UCSD-AML1 (cell line): ENCODE measurements around the gene RABL3.
"Not testable (repeated sequence)": the region's sequence is repeated elsewhere in the genome, so short reads cannot be mapped to it uniquely, and the experiment has no call there.

Experiments
- DNase-seq: peaks from one replicate; lab custom pipeline; 2025; ENCODE audit not compliant: unreplicated experiment; lab: John Stamatoyannopoulos, UW

RABL3 gene

DNA sequence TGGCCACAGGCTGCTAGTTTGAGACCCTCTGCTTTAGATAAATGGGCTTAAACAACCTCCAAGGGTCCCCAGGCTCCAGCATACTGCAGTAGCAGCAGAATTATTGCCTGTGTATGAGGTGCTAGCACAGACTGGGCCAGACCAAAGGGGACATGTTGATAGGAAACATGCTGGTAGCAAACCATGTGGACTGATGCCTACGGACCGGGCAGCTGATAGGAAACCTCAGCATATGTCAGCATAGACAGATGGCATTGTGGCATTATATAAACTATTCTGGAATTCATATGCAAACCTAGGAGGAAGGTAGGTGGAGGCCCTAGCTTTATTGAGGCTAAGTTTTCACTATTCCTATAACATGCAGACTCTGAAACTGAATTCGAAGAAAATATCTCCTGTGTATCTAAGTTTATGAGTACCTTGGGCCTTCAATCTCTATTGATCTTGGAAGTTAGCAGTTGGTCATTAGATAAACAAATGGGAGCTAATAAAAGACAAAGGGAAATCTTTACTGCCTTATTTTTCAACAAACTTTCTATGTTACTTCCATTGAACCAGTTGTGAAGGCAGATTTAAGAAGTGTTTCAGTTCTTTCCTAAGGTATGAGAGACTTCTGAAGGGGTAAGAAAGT, 58.5 kb downstream of the RABL3 start:
- no peak for DNase-seq

DNA sequence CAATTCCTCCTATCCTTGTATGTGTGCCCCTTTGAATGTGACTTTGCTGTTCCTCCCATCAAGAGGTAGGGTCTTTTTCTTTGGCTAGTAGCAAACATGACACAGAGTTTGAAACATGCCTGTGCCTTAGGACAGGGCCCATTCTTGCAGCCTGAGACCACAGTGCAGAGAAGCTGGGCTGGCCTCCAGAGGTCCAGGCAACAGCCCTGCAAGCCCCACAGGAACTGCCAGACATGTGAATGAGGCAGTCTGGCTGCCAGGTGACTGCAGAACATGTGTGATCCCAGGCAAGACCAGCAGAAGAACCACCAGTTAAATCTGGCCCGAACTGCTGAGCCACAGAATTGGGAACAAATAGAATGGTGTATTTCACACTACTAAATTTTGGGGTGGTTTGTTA, 59.1 kb downstream of the RABL3 start:
- no peak for DNase-seq

DNA sequence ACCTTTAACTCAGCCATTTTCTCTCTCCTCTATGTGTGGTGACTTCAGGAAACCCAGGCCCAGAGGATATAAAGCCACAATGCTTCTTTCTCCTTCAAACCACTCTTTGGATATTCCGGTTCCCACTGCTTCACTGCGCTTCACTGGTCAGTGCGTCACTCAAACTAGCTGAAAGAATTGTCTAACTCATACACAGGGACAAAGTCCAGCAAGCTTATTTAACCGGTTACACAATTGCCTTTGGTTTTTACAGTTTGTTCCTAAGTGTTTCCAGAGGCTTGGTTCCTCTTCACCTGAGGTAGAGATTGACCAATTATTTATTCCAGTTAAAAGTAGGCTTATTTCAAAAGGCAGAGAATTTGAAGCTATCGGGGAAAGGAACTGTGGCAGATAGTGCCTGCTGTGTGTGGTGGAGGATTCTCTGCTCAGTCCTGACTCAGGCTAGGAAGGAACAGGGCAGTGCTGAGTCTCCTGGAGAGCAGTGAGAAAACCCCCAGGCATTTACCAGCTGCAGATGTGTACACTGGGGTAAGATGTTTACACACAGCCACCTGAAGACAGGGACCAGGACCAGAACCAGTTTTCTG, 60.1 kb downstream of the RABL3 start, which contains the start of gene HGD:
TSS of gene HGD (minus strand) at position 145 of the 587 bp plus-strand sequence. CDS start at position 17, 128 bp downstream.
- peak; percentile 14 for DNase-seq

DNA sequence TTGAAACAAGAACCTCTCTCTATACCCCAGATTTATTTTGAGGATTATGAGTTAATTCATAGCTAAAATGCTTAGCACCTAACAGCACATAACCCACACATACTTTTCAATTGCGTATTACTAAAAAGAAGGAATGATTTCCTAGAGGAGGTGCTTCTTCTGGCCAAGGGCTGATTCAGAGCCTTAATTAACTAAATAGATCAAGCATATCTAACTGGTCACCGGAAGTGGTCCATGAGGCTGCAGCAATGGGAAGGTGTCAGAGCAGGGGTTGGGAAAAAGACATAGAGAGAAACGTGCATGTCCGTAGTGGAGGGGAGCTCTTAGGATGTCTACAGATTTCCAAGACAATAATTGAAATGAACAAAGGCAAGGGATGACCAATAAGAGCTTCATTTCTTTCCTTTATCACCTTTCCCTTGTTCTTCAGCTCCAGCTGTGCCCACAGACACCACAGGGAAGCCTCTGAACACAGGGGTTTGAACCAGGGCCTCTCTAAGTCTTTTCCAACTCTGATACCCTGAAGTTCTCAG, 60.7 kb downstream of the RABL3 start:
- no peak for DNase-seq

DNA sequence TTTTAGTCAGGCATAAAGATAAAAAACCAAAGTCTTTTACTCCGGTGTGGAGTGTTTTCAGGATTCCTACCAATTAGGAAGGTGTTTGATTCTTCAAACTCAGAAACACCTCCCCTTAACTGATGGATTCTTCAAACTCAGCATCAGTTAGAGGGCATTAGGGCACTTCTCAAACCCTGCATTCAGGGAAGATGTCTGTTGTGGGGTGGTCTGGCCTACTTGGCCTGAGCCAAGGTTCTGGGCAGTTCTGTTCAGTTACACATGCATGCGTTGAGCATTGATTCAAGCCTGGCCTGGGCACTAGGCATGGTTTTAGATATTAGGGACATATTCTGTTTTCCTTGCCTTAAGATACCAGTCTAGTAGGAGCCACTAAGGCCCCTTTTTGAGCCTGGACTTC, 61.3 kb downstream of the RABL3 start:
- DNase-seq: no peak

DNA sequence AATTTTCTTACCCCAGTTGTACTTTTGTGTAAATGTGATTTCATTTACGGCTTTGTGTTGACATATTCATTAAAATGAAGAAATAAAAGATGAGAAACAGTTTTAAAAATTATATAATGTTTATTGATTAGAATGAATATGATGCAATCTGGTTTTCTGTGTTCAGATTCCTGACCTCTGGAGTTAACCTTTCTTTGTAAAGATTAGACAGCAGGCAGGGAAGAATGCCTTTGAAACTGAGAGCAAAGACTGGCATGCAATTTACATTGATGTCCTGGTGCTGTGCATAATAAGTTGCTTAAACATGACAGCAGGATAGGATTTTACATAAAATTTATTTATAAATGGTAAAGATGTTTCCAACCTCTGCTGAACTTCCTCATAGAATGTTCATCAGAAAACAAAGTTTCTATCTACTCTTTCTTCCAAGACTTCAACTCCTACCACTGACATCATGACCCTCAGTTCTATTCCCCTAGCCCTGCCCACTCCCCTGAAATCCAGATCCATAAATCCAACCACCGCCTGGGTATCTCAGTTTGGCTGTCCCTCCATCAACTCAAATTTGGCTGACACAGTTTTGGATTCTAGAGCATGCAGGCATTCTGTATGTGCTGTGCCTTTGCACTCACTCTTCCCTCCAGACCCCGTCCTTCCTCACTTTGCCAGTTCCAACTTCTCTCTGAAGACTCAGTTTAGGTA, 62.0 kb downstream of the RABL3 start:
- no peak for DNase-seq

DNA sequence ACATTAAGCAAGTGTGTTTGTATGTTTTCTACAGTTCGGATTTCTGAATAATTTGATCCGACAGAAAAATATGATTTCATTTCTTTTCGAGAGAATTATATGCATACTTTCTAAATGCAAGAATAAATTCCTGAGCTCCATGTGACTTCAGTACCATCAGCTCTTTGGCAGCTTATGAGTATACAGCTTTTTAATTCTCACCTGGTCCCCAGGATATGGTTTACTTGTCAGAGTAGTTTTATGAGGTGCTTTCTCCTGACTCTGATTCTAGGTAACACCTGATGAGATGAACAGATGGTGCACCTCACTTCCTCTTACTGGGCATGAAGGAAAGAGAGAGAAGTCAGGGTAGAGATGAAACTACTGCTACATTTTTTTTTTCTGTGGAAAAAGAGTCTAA, 63.3 kb downstream of the RABL3 start:
- no peak for DNase-seq

DNA sequence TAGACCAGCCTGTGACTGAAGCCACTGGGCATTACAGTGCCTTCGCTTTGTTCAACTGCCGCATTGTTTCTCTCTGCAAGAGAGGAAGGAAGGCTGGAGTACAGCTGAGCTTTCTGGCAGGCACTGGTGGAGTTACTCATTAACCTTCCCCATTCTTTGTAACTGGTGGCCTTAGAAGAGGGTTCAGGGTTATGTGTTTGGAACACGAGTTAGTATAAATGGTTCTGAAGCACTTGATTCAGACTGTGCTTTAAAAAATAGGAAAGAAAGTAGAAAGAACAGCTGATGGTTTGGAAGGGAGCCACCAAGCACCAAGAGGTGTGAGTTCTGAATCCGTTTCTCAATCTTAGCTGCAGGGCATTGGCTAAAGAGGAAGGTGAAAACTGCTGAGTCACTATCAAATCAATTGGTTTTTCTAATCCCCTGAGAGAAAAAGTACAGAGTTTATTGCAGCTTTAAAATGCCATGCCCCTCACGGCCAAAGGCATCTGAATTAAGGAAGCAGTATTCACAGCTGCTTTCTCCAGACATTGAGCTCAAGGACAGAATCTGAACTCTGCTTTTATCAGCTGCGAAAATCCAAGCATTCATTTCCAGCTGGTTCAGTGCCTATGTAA, 63.9 kb downstream of the RABL3 start:
- peak; percentile 34 for DNase-seq

DNA sequence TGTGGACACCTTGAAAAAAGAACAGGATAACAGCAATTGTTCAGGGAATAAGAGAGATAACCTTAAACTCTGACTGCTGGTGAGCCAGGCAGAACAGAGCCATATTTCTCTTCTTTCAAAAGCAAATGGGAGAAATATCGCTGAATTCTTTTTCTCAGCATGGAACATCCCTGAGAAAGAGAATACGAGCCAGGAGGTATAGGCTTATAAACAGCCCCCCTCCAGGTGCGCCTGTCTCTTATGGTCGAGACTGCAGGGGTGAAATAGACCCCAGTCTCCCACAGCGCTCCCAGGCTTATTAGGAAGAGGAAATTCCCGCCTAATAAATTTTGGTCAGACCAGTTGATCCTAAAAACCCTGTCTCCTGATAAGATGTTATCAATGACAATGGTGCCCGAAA, 65.1 kb downstream of the RABL3 start:
- not testable (repeated sequence) for DNase-seq

DNA sequence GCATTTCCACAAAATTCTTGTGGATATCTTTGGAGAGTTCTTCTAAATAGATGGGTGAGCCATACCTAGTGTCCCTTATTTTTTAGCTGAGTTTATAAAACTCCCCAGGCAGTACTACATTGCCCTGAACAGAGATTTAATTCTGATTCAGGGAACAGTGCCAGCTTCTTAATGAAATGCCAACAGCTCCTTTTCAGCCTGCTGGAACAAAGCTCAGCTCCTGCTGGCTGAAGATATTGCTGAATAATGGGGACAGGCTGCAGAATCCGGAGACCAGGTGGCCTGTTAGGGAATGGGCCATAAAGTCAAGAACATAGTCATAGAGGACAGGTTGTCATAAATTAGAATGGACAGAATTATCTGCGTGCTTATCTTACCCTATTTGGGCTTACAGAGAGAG, 69.2 kb downstream of the RABL3 start:
- DNase-seq: no peak

DNA sequence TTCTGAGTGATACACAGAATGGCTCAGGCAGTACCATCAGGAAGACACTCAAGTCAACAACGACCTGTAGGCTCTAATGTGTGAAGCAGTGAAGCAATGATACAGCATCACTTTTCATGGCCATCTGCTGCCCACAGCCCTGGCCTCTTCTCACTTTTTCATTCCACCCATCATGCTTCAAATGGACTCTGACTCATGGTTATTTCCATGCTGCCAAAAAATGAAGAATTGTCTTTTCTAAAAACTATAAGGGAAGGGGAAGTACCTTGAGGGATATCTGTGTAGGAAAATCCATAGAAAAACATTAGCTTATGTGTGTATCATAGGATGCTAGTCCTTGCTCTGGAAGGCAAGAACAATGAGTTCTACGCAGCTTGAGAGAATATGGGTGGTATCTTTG, 71.7 kb downstream of the RABL3 start:
- DNase-seq: no peak

DNA sequence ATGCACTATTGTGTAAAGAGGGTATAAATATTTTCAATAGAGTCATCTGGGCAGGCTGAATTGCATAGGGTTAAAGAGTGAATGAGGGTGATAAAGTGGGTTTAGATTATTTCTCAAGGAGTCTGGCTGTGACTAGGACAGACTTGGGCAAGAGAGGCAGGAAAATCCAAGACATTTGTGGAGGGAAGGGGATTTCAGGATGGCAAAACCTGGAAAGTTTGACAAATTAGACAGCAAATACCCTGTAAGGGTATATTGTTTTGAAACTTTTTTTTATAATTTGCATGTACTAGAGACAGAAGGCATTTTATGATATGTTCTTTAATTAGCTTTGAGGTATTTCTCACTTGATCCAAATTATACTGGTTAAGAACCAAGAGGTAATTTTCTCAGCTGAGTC, 77.4 kb downstream of the RABL3 start:
- no peak for DNase-seq

DNA sequence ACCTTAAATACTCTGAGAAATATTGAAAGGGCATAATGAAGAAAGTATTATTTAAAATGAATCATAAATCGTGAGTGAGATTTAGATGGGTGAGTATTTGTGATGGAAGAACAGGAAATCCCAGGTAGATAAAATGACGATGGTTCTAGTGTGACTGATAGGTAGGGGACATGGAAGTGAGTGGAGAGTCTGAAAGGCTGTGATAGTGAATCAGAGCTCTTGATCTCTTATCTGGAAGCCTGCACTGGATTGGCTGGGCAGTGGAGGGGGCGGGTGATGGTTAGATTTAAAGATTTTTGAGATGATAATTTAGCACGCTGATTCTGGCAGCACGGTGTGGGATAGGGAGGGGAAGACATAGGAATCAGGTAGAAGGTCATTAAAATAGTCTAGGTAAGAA, 80.4 kb downstream of the RABL3 start:
- no peak for DNase-seq

DNA sequence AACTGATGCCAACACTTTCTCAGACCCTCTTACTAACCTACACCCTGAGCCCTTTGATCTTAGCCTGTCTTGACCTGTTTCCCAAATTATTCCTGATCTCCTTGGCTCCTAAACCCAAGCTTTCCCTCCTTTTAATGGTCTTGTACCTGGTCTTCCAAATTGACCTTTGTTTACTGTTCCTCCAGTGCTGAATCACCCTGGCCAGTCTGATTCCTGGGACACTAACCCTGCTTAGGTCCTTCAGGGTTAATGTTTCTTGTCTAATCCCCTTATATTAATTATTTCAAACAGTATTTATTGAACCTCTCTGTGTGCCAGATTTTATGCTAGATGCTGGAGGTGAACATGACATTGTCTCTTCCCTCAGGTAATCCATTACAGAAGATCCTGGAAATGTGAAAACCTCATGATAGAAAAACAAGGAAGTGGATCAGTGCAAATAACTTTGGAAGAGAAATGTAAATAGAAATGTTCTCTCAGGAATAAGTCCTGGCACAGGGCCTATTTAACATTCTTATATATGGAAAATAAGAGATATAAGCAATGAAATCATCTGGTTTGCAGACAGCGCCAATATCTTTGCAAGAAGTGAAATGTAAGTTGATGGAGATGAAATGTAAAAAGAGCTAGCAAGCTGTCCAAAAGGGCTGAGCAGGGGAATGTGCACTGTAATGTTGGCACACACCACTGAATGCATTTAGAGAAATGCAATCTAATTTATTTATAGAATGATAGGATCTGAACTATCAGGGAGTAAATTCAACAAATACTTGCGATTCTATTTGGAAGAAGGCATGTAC, 81.0 kb downstream of the RABL3 start:
- no peak for DNase-seq

DNA sequence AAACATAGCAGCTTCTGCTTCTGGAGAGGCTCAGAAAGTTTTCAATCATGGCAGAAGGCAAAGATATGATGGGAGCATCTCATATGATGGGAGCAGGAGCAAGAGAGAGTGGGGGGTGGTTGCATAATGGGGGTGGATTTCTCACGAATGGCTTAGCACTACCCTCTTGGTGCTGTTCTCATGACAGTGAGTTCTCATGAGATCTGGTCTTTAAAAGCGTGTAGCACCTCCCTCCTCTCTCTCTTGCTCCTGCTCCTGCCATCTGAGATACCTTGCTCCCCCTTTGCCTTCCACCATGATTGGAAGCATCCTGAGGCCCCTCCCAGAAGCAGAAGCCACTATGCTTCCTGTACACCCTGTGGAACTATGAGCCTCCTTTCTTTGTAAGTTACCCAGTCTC, 82.5 kb downstream of the RABL3 start:
- DNase-seq: no peak

DNA sequence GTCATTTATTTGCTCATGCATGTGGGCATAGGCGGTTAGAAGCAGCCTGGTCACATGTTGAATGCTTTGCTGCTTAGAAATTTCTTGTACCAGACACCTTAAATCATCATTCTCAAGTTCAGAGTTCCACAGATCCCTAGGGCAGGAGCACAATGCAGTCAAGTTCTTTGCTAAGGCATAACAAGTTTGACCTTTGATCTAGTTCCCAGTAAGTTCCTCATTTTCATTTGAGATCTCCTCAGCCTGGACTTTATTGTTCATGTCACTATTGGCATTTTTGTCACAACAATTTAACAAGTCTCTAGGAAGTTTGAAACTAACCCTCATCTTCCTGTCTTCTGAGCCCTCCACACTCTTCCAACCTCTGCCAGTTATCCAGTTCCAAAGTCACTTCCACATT, 83.0 kb downstream of the RABL3 start:
- no peak for DNase-seq

DNA sequence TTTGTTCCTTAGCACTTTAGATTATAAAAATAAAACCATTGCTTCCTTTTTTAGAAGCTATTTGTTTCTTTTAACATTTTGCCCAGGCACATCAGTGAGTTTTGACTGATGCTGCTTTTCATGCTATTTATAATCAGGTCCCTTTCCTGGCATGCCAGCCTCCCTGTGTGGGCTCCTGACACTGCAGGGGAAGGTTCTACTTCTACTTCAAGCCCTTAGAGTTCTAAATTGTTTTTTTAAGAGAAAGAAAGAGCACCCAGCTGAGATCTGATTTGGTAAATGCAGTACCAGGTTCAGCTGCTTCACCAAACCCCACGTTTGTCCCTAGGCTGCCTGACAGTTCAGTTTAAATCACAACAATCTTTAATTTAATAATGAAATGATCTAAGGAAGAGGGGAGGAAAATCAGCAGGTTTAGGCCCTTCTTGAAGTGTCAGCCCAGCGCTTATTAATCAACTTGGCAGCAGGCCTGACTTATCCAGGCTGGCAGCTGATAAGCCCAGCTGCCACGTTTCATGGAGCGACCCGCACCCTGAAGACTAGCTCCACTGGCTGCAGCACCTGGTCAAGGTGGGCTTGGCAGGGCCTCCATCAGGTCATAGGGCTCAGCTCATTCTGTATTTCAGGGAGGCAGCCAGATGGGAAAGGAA, 89.3 kb downstream of the RABL3 start:
- no peak for DNase-seq

DNA sequence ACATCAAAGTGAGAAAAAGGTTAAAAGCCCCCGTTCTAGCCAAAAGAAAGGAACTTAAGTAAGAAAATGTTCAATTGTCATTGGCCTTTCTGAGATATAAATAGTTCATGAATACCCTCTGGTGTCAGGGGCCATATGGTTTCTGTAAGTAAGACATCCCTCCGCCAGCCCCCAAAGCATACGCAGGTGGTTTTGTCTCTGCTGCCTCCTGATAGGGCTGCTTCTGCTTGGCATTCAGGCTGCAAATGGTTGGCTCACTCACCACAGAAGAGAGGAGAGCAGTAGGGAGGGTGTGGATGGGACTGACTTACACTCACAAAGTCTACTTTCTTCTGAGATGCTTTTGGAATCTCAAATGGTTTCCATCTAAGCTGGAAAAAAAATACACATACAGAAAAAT, 90.0 kb downstream of the RABL3 start:
- no peak for DNase-seq

DNA sequence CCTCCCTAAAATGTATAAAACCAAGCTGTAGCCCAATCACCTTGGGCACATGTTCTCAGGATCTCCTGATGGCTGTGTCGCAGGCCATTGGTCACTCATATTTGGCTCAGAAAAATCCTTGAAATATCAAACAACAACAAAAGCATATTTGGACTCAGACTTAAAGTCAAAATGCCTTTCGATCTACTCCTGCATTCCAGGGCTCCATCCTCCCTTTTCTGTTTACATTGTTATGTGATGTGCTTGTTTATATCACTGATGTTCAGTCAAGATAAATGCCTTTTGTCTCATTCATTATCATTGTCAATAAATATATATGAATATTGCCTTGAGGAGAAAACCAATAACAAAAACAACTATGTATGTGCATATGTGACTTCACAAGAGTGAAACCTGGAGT, 92.0 kb downstream of the RABL3 start:
- no peak for DNase-seq

DNA sequence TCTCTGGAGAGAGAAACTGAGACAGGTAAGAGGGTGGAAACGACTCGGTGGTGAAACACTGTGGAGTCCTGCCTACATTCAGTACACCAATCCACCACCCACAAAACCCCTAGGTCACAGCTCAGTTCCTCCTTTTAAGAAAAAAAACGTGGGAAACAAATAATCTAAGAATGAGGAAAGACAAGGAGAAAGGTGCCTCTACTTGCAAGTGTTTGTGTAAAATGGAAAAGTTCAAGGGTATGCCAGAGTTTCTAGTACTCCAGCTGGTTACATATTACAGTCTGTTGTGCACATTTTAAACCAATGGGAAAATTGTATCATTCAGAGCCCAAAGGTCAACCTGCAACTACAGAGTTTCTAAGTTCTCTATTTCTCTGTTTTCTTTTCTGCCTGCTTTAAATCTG, 92.5 kb downstream of the RABL3 start:
- no peak for DNase-seq

DNA sequence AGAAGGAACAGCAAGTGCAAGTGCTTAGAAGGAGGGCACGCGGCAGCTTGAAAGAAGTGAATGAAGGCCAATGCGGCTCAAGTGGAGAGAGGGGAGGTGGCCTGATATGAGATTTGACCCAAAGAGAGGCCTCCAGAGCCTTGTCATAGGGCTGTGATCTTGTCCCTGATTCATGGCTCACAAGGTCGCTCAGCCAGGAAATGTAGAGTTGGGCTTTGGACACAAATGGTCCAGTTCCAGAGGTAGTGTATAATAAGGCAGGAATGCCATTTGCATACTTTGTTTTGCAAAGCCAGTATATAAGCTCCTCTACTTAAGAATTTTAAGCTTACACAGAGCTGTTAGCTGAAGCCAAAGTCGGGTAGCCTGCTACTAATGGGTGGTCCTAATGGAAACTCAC, 94.0 kb downstream of the RABL3 start:
- no peak for DNase-seq
